ENCODE results near the gene CARMIL1. TPM values are rescaled to one million over a fixed set of nuclear protein-coding genes. Genes with fewer than 3 reads are reported as not detected.

Gene CARMIL1
- total RNA-seq, 2 donors from 2014 or later = 11.9 to 13.7 TPM

DNA sequence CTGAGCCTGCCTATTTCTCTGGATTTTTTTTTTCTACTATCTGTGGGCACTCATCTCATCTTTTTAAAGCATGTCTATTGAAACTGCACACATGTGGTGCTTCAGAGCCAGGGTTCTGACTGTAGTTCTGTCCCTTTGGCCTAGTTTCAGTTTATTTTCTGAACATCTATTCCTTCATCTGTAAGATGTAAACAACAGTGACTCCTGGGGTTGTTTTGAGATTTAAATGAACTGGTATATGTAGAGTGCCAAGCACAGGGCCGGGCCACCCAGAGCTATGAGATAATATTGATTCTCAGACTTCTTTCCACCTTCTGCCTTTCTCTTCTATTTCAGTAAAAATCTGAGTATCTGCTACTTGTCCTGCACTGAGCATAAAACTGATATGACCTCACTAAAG is 185.1 kb downstream of the CARMIL1 start:
- WGBS, 2 donors = 88 to 100% methylated on average over 1 of the region's 1 CpG
- Histone ChIP-seq H3K27ac (no peak overlapping the region), H3K9me3 (no peaks in the 10 kb centered on the region), H3K36me3 (replicated peaks in 1 of 2; ENCODE audit: insufficient read depth in 1 of 2, low read depth in 2 of 2) (no peaks in the 10 kb centered on the region), H3K4me1 (no peaks in the 10 kb centered on the region), H3K4me3 (no peak overlapping the region), H3K27me3 (no peaks in the 10 kb centered on the region)
- no peak for TF ChIP-seq POLR2A (IDR thresholded peaks at IDR 0.05)
- TF ChIP-seq, protein P1, sequence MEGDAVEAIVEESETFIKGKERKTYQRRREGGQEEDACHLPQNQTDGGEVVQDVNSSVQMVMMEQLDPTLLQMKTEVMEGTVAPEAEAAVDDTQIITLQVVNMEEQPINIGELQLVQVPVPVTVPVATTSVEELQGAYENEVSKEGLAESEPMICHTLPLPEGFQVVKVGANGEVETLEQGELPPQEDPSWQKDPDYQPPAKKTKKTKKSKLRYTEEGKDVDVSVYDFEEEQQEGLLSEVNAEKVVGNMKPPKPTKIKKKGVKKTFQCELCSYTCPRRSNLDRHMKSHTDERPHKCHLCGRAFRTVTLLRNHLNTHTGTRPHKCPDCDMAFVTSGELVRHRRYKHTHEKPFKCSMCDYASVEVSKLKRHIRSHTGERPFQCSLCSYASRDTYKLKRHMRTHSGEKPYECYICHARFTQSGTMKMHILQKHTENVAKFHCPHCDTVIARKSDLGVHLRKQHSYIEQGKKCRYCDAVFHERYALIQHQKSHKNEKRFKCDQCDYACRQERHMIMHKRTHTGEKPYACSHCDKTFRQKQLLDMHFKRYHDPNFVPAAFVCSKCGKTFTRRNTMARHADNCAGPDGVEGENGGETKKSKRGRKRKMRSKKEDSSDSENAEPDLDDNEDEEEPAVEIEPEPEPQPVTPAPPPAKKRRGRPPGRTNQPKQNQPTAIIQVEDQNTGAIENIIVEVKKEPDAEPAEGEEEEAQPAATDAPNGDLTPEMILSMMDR (IDR thresholded peaks at IDR 0.05) = no peak
- intact Hi-C loops (cut with DNase I) = no loop called here
- ATAC-seq = no peak
- no peak for DNase-seq

DNA sequence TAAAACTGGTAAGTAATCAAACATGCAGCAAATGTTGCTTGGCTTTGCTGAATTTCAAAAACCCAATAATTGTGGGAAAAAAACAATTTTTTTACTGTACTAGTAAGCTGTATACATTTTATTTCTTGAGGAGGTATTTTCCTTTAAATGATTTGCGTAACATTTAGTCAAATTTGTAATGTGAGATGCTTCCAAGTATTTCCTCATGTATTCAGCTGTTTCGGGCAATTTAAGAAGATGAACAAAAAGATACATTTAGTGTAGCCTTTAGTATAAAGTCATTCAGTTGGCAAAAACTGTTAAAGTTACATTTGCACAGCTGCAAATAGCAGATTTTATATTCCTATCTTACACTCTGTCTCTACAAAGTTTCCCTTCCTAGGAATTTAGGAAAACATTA is 186.8 kb downstream of the CARMIL1 start:
- Histone ChIP-seq H3K4me1 (no peaks in the 10 kb centered on the region), H3K9me3 (no peaks in the 10 kb centered on the region), H3K4me3 (no peak overlapping the region), H3K36me3 (replicated peaks in 1 of 2; ENCODE audit: insufficient read depth in 1 of 2, low read depth in 2 of 2) (no peaks in the 10 kb centered on the region), H3K27me3 (no peaks in the 10 kb centered on the region), H3K27ac (no peak overlapping the region)
- WGBS, 2 donors = 86 to 96% methylated on average over 2 of the region's 2 CpGs
- TF ChIP-seq, protein P1 (IDR thresholded peaks at IDR 0.05) = no peak
- TF ChIP-seq POLR2A (IDR thresholded peaks at IDR 0.05) = no peak
- intact Hi-C loops (cut with DNase I) = no loop called here
- ATAC-seq (no peak), DNase-seq (no peak)

DNA sequence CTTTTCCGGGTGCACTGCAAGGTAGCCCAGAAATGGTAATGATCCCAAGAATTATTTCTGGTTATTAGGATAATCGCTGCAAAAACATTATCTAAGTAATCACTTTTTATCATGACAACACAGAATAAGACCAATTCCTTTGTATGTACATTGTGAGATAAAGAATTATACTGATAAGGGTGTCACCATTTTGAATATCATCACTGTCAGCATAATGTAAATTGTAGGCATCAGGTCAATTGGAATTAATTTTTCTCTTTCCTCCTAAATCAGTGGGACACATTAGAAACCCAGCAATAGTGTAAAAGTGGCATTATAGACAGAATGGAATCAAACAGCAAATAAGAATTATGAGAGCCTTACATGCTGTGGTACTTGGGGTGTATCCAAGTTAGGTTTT is 189.7 kb downstream of the CARMIL1 start:
- intact Hi-C loops (cut with DNase I) = no loop called here
- Histone ChIP-seq H3K36me3 (replicated peaks in 1 of 2; ENCODE audit: insufficient read depth in 1 of 2, low read depth in 2 of 2) (no peaks in the 10 kb centered on the region), H3K9me3 (no peaks in the 10 kb centered on the region), H3K27ac (no peak overlapping the region), H3K27me3 (no peaks in the 10 kb centered on the region), H3K4me3 (no peak overlapping the region), H3K4me1 (no peaks in the 10 kb centered on the region)
- ATAC-seq = no peak
- 80 to 90% methylated on average over 2 of the region's 2 CpGs for WGBS, 2 donors
- DNase-seq = no peak
- TF ChIP-seq, protein P1 (IDR thresholded peaks at IDR 0.05) = no peak
- TF ChIP-seq POLR2A (IDR thresholded peaks at IDR 0.05) = no peak

DNA sequence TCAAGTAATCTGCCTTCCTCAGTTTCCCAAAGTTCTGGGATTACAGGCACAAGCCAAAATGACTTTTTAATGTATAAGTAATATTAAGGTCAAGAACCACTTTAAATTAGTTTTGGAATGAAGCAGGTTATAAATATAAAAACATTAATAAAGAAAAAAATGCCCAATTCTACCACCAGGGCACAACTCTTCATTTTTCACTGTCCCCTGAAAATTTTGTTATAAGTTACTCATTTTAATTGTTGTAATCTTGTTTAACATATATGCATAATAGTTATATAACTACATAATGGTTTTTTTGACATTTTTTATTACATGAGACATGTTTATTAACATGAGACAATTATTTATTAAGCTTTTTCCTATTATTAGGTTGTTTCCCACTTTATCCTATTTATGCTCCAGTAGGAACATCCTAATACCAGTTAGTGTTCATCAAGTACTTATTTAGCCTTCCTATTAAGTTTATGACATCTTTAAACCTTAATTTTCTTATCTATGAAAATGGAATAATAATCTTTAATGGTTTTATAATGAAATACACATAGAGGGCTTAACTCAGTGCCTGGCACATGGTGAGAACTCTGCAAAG is 190.7 kb downstream of the CARMIL1 start:
- Histone ChIP-seq H3K27me3 (no peaks in the 10 kb centered on the region), H3K27ac (no peak overlapping the region), H3K4me1 (no peaks in the 10 kb centered on the region), H3K36me3 (replicated peaks in 1 of 2; ENCODE audit: insufficient read depth in 1 of 2, low read depth in 2 of 2) (no peaks in the 10 kb centered on the region), H3K4me3 (no peak overlapping the region), H3K9me3 (no peaks in the 10 kb centered on the region)
- TF ChIP-seq, protein P1 (IDR thresholded peaks at IDR 0.05) = no peak
- TF ChIP-seq POLR2A (IDR thresholded peaks at IDR 0.05) = no peak
- ATAC-seq (no peak), DNase-seq (no peak)
- intact Hi-C loops (cut with DNase I) = no loop called here

DNA sequence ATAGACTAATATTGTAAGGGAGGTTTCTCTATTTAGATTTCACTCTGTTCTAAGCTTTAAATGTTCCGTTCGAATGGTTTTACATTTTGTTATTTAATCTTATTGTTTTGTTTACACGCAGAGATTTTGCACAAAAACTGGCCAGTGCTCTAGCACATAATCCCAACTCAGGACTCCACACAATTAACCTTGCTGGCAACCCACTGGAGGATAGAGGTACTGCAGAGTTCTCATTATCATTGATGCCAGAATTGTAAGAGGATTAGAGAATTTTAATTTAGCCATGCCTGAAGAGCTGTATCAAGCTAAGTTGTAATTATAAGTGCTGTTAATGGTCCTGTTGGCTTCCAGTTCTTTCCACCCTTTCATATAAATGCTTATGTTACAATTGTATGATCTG is 193.1 kb downstream of the CARMIL1 start:
- Histone ChIP-seq H3K9me3 (no peaks in the 10 kb centered on the region), H3K4me3 (no peak overlapping the region), H3K4me1 (no peaks in the 10 kb centered on the region), H3K27me3 (no peaks in the 10 kb centered on the region), H3K27ac (no peak overlapping the region), H3K36me3 (replicated peaks in 1 of 2; ENCODE audit: insufficient read depth in 1 of 2, low read depth in 2 of 2) (no peaks in the 10 kb centered on the region)
- WGBS, 2 donors = 86 to 87% methylated on average over 3 of the region's 3 CpGs
- TF ChIP-seq POLR2A (IDR thresholded peaks at IDR 0.05) = no peak
- TF ChIP-seq, protein P1 (IDR thresholded peaks at IDR 0.05) = no peak
- intact Hi-C loops (cut with DNase I) = no loop called here
- ATAC-seq (no peak), DNase-seq (no peak)
